NK-92 (cell line): ENCODE measurements around the gene GMCL1.
"Not testable (repeated sequence)": the region's sequence is repeated elsewhere in the genome, so short reads cannot be mapped to it uniquely, and the experiment has no call there.

Experiments used
- DNase-seq: peaks from one replicate; lab custom pipeline; 2025; ENCODE audit not compliant: unreplicated experiment; lab: John Stamatoyannopoulos, UW

The GMCL1 gene, protein sequence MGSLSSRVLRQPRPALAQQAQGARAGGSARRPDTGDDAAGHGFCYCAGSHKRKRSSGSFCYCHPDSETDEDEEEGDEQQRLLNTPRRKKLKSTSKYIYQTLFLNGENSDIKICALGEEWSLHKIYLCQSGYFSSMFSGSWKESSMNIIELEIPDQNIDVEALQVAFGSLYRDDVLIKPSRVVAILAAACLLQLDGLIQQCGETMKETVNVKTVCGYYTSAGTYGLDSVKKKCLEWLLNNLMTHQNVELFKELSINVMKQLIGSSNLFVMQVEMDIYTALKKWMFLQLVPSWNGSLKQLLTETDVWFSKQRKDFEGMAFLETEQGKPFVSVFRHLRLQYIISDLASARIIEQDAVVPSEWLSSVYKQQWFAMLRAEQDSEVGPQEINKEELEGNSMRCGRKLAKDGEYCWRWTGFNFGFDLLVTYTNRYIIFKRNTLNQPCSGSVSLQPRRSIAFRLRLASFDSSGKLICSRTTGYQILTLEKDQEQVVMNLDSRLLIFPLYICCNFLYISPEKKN

GRCh38 chr2:69829256-69830044, at the start of gene GMCL1:
TSS of gene GMCL1 (plus strand) at chr2:69829660. CDS start at chr2:69829893, 233 bp downstream.
- peak; percentile 85 for DNase-seq

DNA sequence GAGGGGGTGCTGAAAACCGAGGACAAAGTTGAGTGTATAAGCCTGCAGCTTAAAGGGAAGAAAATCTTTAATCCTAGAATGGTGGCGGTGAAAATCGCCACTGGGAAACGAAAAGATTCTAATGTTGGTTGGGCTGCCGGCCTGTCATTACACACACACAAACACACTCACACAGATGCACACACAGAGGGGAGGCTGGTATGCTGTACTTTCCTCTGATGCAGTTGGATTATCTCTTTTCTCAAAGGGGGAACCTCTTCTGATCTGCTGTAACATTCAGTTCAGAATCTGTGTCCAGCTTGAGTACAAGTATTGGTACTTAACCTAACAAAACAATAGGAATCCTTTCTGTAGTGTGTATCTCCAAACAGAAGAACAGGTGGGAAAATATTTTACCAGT, 48.5 kb upstream of the GMCL1 start:
- no peak for DNase-seq

- no peak for DNase-seq
Measured at GRCh38 chr2:69781321-69782248, 47.9 kb upstream of the GMCL1 start.

GRCh38 chr2:69784228-69784627, 45.2 kb upstream of the GMCL1 start:
- DNase-seq = no peak

DNA sequence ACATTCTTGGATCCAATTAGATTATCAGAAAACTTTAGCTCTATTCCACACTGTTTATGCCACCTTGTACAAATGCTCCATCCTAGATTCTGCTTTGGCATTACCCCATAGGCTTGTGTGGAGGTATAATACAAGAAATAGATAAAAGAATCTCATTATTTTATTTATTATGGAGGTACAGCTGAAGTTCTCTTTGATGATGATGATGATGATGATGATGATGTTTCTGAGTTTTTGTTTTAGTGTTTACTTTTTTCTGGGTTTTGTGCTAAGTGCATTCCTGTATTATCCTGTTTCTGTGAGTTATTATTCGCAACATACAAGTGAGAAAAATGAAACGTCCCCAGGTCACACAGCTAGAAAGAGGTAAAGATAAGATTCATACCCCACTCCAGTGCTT, 44.1 kb upstream of the GMCL1 start:
- no peak for DNase-seq

- no peak for DNase-seq
Measured at GRCh38 chr2:69786052-69786560, 43.4 kb upstream of the GMCL1 start.

DNA sequence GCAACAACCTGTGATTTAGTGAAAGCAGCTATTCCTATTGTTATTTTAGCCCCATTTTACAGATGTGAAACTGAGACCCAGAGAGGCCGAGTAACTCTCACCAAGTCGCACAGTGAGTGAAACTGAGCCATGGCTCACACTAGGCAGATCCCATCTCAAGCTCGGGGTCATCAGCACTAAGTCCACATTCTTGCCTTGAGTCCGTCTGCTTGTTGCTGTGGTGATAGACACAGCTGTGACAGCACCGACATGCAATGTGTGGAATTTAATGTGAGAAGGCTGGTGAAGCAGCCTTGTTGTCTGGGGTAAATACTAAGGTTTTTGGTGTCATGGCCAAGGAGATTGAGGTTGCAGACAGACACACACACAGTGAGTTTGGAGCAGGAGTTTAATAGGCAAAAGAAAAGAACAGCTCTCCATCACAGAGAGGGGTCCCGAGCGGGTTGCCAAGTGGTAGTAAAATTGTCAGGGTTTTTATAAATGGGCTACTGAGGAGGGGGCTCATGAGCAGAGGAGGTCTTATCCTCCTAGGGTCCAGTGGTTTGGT, 40.2 kb upstream of the GMCL1 start:
- DNase-seq = no peak

- DNase-seq = no peak
Measured at GRCh38 chr2:69789772-69790600, 39.5 kb upstream of the GMCL1 start.

DNA sequence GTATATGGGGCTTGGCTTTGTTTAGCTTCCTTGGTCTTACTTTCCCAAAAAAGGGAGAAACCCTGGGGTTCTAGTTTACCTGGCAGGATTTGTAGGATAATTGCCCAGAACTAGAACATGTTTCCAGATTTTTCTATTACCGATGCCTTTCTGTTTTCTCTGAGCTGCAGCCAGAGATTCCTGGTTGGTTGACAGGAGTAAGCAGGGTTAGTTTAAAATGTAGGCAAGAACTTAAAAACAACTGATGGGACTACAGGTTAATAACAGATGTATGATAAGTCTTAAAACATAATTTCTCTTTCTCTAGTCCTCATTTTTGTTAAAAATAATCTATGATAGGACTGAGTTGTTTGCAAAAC, 38.9 kb upstream of the GMCL1 start:
- DNase-seq = no peak

GRCh38 chr2:69791045-69791444, 38.4 kb upstream of the GMCL1 start:
- no peak for DNase-seq

DNA sequence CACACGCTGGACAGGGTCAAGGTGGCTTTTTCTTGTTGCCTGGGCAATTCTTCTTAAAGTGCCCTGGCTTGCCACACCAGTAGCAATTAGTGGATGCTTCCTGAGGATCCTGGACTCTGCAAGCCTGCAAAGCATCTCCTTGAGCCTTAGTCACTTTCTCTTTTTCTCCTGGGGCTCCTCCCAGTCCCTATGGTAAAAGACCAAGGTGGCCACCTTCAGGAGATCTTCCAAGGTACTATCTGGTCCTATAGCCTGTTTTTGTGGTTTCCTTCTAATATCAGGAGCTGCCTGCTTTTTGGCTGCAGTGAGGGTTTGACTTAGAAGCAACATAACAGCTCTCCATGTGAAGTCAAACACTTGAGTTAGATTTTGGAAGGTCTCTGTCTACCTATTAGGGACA, 33.3 kb upstream of the GMCL1 start:
- no peak for DNase-seq

DNA sequence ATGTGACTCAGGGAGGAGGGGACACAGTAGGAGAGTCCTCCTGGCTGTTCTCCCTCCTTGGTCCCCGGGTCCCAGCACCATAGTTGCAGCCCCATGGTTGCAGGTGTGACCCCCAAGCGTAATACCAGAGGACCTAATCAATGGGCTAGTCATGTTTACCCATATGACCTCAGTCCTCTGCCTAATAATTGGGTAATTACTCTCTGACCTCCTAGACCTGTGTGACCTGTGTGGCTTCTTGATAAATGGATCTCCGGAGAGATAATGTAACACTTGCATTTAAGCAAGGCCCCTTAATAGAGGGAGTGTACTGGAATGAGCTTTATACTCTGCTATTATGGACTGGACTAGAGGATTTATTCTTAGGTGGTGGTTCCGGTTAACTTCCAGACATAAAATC, 32.2 kb upstream of the GMCL1 start:
- no peak for DNase-seq

DNA sequence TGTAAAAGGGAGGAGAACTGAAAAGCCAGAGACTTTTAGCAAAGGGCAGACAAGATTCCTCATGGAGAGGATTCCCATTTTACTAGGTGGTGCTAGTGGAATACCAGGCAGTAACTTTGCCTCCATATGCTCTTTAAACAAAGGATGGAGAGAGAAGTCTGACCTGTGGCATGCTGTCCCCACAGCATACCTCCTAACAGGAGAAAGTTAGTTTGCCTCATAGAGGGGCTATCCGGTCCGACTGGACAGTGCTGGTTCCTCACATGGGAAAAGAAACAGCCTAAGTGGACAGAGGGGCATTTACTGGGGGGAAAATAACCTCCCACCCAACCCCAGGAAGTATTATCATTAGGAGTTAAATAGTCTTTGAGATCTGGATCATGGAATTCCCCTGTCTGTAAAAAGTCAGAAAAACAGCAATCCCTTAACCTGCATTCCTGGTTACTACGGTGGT, 31.6 kb upstream of the GMCL1 start:
- DNase-seq = no peak

- DNase-seq = no peak
Measured at GRCh38 chr2:69798290-69798908, 31.1 kb upstream of the GMCL1 start.

DNA sequence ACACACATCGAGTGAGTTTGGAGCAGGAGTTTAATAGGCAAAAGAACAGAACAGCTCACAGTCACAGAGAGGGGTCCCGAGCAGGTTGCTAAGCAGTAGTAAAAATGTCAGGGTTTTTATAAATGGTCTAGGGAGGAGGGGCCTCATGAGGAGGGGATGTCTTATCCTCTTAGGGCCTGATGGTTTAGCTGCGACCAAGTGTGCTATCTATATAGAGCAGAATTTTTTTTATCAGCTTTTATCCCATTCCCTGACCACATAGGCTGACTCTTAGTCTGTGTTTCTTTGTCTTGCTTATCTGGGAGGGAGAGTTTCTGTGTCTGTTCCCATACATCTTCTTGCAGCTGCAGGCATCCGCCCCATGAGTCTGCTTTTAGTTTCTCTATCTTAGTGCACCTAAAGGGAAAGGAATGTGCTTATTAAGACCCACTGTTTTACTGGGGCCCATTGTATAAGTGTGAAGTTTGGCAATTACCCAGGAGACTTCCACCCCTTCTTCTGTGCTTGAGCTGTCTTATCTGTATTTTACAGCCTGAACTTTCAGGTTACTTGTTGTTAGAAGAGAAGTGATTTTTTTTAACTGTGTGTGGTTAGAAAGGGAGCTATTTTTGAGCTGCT, 30.4 kb upstream of the GMCL1 start:
- DNase-seq = no peak

DNA sequence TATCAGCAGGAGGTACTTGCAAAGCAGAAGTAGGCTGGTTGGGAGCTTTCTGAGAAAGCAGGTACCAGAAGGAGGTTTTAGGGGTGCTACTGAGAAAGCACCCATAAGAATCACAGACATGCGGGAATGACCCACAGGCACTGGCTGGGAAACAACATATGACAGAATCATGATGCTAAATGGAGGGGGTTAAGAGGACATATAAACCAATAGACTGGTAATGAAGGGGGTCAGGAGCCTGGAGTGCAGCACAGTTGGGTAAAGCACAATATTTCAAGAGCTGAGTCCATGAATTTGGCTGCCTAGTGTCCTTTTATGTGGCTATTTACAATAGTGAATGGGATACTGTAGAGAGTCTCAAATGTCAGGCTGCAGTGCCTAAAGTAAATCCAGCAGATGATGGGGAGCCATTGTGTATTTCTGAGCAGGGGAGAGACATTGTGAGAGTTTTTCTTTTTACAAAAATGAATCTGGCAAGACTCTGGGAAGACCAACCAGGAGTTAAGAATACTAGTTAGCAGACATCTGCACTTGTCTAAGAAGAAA, 27.6 kb upstream of the GMCL1 start:
- no peak for DNase-seq

DNA sequence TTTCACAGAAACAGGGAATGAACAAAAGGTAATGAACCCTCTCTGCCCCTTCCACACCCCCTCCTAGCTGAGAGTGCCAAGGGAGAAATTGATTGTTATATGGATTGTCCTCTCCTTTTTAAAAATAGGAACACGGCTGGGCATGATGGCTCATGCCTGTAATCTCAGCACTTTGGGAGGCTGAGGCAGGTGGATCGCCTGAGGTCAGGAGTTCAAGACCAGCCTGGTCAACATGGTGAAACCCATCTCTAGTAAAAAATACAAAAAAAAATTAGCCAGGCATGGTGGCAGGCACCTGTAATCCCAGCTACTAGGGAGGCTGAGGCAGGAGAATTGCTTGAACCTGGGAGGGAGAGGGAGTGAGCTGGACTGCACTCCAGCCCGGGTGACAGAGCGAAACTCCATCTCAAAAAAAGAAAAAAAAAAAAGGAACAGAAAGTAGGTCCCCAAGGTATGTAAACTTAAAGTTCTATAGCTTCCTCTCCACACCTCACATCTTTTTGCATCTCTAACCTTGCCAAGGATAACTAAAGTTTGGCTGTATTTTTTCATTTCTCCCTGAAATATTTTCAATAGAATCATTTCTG, 26.6 kb upstream of the GMCL1 start:
- not testable (repeated sequence) for DNase-seq

- no peak for DNase-seq
Measured at GRCh38 chr2:69804416-69804815, 25.0 kb upstream of the GMCL1 start.
